ENCODE measurements around the gene NINL. TPM values are rescaled to one million over a fixed set of nuclear protein-coding genes. Genes with fewer than 3 reads are reported as not detected.

NINL gene
- polyA plus RNA-seq, 1 of the 3 experiments (the other 2 are of a cell fraction), result 22.5 TPM

GRCh38 chr20:25495189-25495824 lies 90.0 kb downstream of the NINL start:
- no peak overlapping the region for H3K27ac ChIP-seq (ENCODE audit: low read depth in 2 of 2, low read length in 1 of 2)
- ChIA-PET POLR2A (interaction anchor here (0.6 kb wide), 1 partner anchor 494 kb away, joined by 4 read pairs; no protein-coding TSS in a partner anchor), CTCF (interaction anchor here (0.9 kb wide), 1 partner anchor 128 kb away, joined by 3 read pairs; no protein-coding TSS in a partner anchor)
- no peaks in the 10 kb centered on the region for H3K9me2 ChIP-seq
- WGBS (ENCODE audit: low lambda C conversion rate), result 96% methylated on average over 15 of the region's 18 CpGs
- no peaks in the 10 kb centered on the region for H3K27me3 ChIP-seq (ENCODE audit: insufficient read depth)
- H3K4me1 ChIP-seq (ENCODE audit: control insufficient read depth in 1 of 2, insufficient read depth in 2 of 2, low read depth in 1 of 2, low read length in 1 of 2), result peaks cover 0 to 6% of the 10 kb centered on the region in 2 experiments; a peak in 1 of 4 replicates
- H2AFZ ChIP-seq (ENCODE audit: low read depth), result no peak overlapping the region
- peaks cover 0 to 10% of the 10 kb centered on the region in 2 experiments for H3K36me3 ChIP-seq (replicated peaks in 1 of 2; ENCODE audit: control insufficient read depth in 1 of 2, insufficient read depth in 2 of 2, low read length in 1 of 2)
- no peak overlapping the region for H3K4me3 ChIP-seq (ENCODE audit: low read depth in 2 of 2, low read length in 1 of 2)
- no peaks in the 10 kb centered on the region for H4K20me1 ChIP-seq (ENCODE audit: insufficient read depth)
- no peaks in the 10 kb centered on the region for H3F3A ChIP-seq (replicated peaks; ENCODE audit: insufficient read depth)
- no peak for DNase-seq
- no peaks in the 10 kb centered on the region for H3K79me2 ChIP-seq (ENCODE audit: insufficient read depth)
- H3K4me2 ChIP-seq, result no peak overlapping the region
- no peak for TF ChIP-seq MXI1 (IDR thresholded peaks at IDR 0.05; ENCODE audit: low read depth, low read length)
- H3K9me3 ChIP-seq, result no peaks in the 10 kb centered on the region
- no peak overlapping the region for H3K9ac ChIP-seq

GRCh38 chr20:25494506-25495188 lies 90.7 kb downstream of the NINL start:
- no peaks in the 10 kb centered on the region for H4K20me1 ChIP-seq (ENCODE audit: insufficient read depth)
- no peaks in the 10 kb centered on the region for H3K9me2 ChIP-seq
- no peak overlapping the region for H3K27ac ChIP-seq (ENCODE audit: low read depth in 2 of 2, low read length in 1 of 2)
- H3K4me2 ChIP-seq, result no peak overlapping the region
- H3K4me1 ChIP-seq (ENCODE audit: control insufficient read depth in 1 of 2, insufficient read depth in 2 of 2, low read depth in 1 of 2, low read length in 1 of 2), result peaks cover 0 to 6% of the 10 kb centered on the region in 2 experiments; a peak in 1 of 4 replicates
- no peaks in the 10 kb centered on the region for H3F3A ChIP-seq (replicated peaks; ENCODE audit: insufficient read depth)
- H3K79me2 ChIP-seq (ENCODE audit: insufficient read depth), result no peaks in the 10 kb centered on the region
- no peaks in the 10 kb centered on the region for H3K9me3 ChIP-seq
- no peak overlapping the region for H3K4me3 ChIP-seq (ENCODE audit: low read depth in 2 of 2, low read length in 1 of 2)
- H2AFZ ChIP-seq (ENCODE audit: low read depth), result no peak overlapping the region
- H3K36me3 ChIP-seq (replicated peaks in 1 of 2; ENCODE audit: control insufficient read depth in 1 of 2, insufficient read depth in 2 of 2, low read length in 1 of 2), result peaks cover 0 to 10% of the 10 kb centered on the region in 2 experiments
- ChIA-PET CTCF (interaction anchor here (0.9 kb wide), 1 partner anchor 128 kb away, joined by 3 read pairs; no protein-coding TSS in a partner anchor), POLR2A (interaction anchor here (0.6 kb wide), 1 partner anchor 494 kb away, joined by 4 read pairs; no protein-coding TSS in a partner anchor)
- no peaks in the 10 kb centered on the region for H3K27me3 ChIP-seq (ENCODE audit: insufficient read depth)
- WGBS (ENCODE audit: low lambda C conversion rate), result 94% methylated on average over 7 of the region's 17 CpGs
- no peak for DNase-seq
- H3K9ac ChIP-seq, result no peak overlapping the region
- TF ChIP-seq MEF2A (IDR thresholded peaks at IDR 0.05; ENCODE audit: borderline replicate concordance, low read depth), result no peak
- TF ChIP-seq MAX (IDR thresholded peaks at IDR 0.05; ENCODE audit: low read depth), result no peak
- TF ChIP-seq MXI1 (IDR thresholded peaks at IDR 0.05; ENCODE audit: low read depth, low read length), result no peak
- TF ChIP-seq SIN3A (IDR thresholded peaks at IDR 0.05; ENCODE audit: borderline replicate concordance, low read depth, low read length), result no peak
- TF ChIP-seq USF2 (IDR thresholded peaks at IDR 0.05; ENCODE audit: borderline replicate concordance, low read depth, low read length), result no peak
- no peak for TF ChIP-seq ELF1 (IDR thresholded peaks at IDR 0.05)
- TF ChIP-seq NFIC (IDR thresholded peaks at IDR 0.05; ENCODE audit: borderline replicate concordance), result no peak

Measured in SK-N-SH (cell line).